HG03039 (cell line): ENCODE measurements around the gene TRAP1.
"Not testable (repeated sequence)": the region's sequence is repeated elsewhere in the genome, so short reads cannot be mapped to it uniquely, and the experiment has no call there.

Source experiments
- ATAC-seq: cut with Tn5 transposase; IDR thresholded peaks from one replicate; pipeline ENCODE4 v1.9.1; 2021; ENCODE audit warnings: mild to moderate bottlenecking, moderate library complexity; ENCODE audit not compliant: unreplicated experiment

Gene TRAP1

GRCh38 chr16:3674513-3675295, 42.6 kb downstream of the TRAP1 start:
- ATAC-seq, result no peak

- no peak for ATAC-seq
Measured at GRCh38 chr16:3673676-3674377, 43.5 kb downstream of the TRAP1 start.

GRCh38 chr16:3673201-3673600, 44.1 kb downstream of the TRAP1 start:
- ATAC-seq, result no peak

- no peak for ATAC-seq
Measured at GRCh38 chr16:3672571-3673041, 44.7 kb downstream of the TRAP1 start.

GRCh38 chr16:3671424-3671823, 45.9 kb downstream of the TRAP1 start:
- ATAC-seq, result no peak

- no peak for ATAC-seq
Measured at GRCh38 chr16:3670711-3671110, 46.6 kb downstream of the TRAP1 start.

- ATAC-seq, result no peak
Measured at GRCh38 chr16:3669082-3669481, 48.2 kb downstream of the TRAP1 start.

GRCh38 chr16:3668626-3669025, 48.7 kb downstream of the TRAP1 start:
- ATAC-seq, result no peak

- no peak for ATAC-seq
Measured at GRCh38 chr16:3665508-3665907, 51.8 kb downstream of the TRAP1 start.

GRCh38 chr16:3664187-3664896, 53.0 kb downstream of the TRAP1 start:
- no peak for ATAC-seq

- no peak for ATAC-seq
Measured at GRCh38 chr16:3662601-3663000, 54.7 kb downstream of the TRAP1 start.

GRCh38 chr16:3661922-3662321, 55.4 kb downstream of the TRAP1 start:
- ATAC-seq, result no peak

- ATAC-seq, result no peak
Measured at GRCh38 chr16:3661311-3661710, 56.0 kb downstream of the TRAP1 start.

- no peak for ATAC-seq
Measured at GRCh38 chr16:3659251-3659650, 58.1 kb downstream of the TRAP1 start.

GRCh38 chr16:3656491-3657468, 60.5 kb downstream of the TRAP1 start:
- ATAC-seq, result no peak

- ATAC-seq, result not testable (repeated sequence)
Measured at GRCh38 chr16:3656160-3656490, 61.2 kb downstream of the TRAP1 start.

GRCh38 chr16:3655396-3656159, 61.7 kb downstream of the TRAP1 start:
- no peak for ATAC-seq

- no peak for ATAC-seq
Measured at GRCh38 chr16:3655030-3655395, 62.3 kb downstream of the TRAP1 start.

GRCh38 chr16:3654249-3654991, 62.9 kb downstream of the TRAP1 start, which contains the start of gene DNASE1:
Gene DNASE1, plus strand, starts transcription at chr16:3654691. Its CDS starts 683 bp downstream, at chr16:3655374.
- ATAC-seq, result no peak
